Right atrium auricular region (tissue), 2 donors: Measurements from ENCODE around the gene POLR3A. TPM values are rescaled to one million over a fixed set of nuclear protein-coding genes. Genes with fewer than 3 reads are reported as not detected.

Experiments
- DNase-seq: peaks from one replicate; pipeline ENCODE4 v3.0.0-alpha.2; 2019; ENCODE audit warnings: low spot score
- H3K27ac ChIP-seq, 2 donors: fragments of 200-600 bp; sonication (generic); 1 replicate in 1 of 2; 2 replicates in 1 of 2; pipeline ENCODE4 v1.5.1; 2016 to 2019
- H3K27me3 ChIP-seq, 2 donors: fragments of 200-600 bp; sonication (generic); one replicate each; pipeline versions ENCODE4 v1.5.1 to v1.6.0; 2017 to 2019
- H3K36me3 ChIP-seq: fragments of 200-600 bp; sonication (generic); one replicate; pipeline ENCODE4 v1.5.1; 2016
- H3K4me1 ChIP-seq, 2 donors: fragments of 200-600 bp; sonication (generic); one replicate each; pipeline versions ENCODE4 v1.5.1 to v1.6.0; 2017 to 2019
- H3K4me3 ChIP-seq, 2 donors: fragments of 200-600 bp; sonication (generic); 1 replicate in 1 of 2; 2 replicates in 1 of 2; pipeline ENCODE4 v1.5.1; 2017 to 2019; ENCODE audit warnings: mild to moderate bottlenecking in 1 of 2, moderate library complexity in 1 of 2
- H3K9me3 ChIP-seq, 2 donors: fragments of 200-600 bp; sonication (generic); one replicate each; pipeline ENCODE4 v1.5.1; 2019
- CTCF ChIP-seq, 2 donors: fragments of 200-600 bp; sonication (generic); IDR thresholded peaks; one replicate each; pipeline ENCODE4 v1.5.1; 2019; ENCODE audit warnings: antibody characterized with exemption in 2 of 2
- total RNA-seq, 2 donors: library from RNA; depleted of rRNA; stranded (reverse); fragments of >200 nt; gene quantifications; one replicate each; pipeline ENCODE4 v1.1.0, GENCODE V29; 2016

POLR3A gene
- total RNA-seq, 2 donors from 2014 or later: 6.9 to 8.2 TPM

GRCh38 chr10:77939561-77940001 lies 89.7 kb downstream of the POLR3A start:
- Histone ChIP-seq H3K4me3 (no peak overlapping the region), H3K27me3 (no peaks in the 10 kb centered on the region), H3K4me1 (peaks cover 0 to 19% of the 10 kb centered on the region in 2 donors), H3K9me3 (no peaks in the 10 kb centered on the region), H3K27ac (no peak overlapping the region), H3K36me3 (no peaks in the 10 kb centered on the region)
- no peak for DNase-seq
- TF ChIP-seq CTCF (IDR thresholded peaks at IDR 0.05): no peak

GRCh38 chr10:77936697-77937567 lies 92.4 kb downstream of the POLR3A start:
- no peak for DNase-seq
- H3K27me3 ChIP-seq: no peaks in the 10 kb centered on the region
- H3K36me3 ChIP-seq: no peaks in the 10 kb centered on the region
- no peak for TF ChIP-seq CTCF (IDR thresholded peaks at IDR 0.05)
- H3K4me3 ChIP-seq: no peak overlapping the region
- no peak overlapping the region for H3K27ac ChIP-seq
- H3K4me1 ChIP-seq: peaks cover 0 to 9% of the 10 kb centered on the region in 2 donors
- no peaks in the 10 kb centered on the region for H3K9me3 ChIP-seq

GRCh38 chr10:77932016-77932715 lies 97.1 kb downstream of the POLR3A start:
- no peak for TF ChIP-seq CTCF (IDR thresholded peaks at IDR 0.05)
- Histone ChIP-seq H3K4me1 (peaks cover 0 to 5% of the 10 kb centered on the region in 2 donors), H3K27me3 (no peaks in the 10 kb centered on the region), H3K4me3 (no peak overlapping the region), H3K27ac (no peak overlapping the region), H3K36me3 (no peaks in the 10 kb centered on the region), H3K9me3 (no peaks in the 10 kb centered on the region)
- DNase-seq: no peak

GRCh38 chr10:77927402-77928246 lies 101.7 kb downstream of the POLR3A start:
- Histone ChIP-seq H3K27ac (peak overlapping the region; percentile 56 to 66), H3K4me1 (peaks cover 0 to 27% of the 10 kb centered on the region in 2 donors), H3K36me3 (no peaks in the 10 kb centered on the region), H3K4me3 (peak overlapping the region; percentile 77 to 78), H3K9me3 (no peaks in the 10 kb centered on the region), H3K27me3 (no peaks in the 10 kb centered on the region)
- DNase-seq: no peak
- TF ChIP-seq CTCF (IDR thresholded peaks at IDR 0.05): no peak

- peak within 1 kb of the TSS; percentile 70 to 81 for H3K27ac ChIP-seq
- peak within 1 kb of the TSS; percentile 77 to 78 for H3K4me3 ChIP-seq
- H3K9me3 ChIP-seq: no peaks in the 10 kb centered on the region
- peak; percentile 60 for DNase-seq
- no peaks in the 10 kb centered on the region for H3K36me3 ChIP-seq
- no peak for TF ChIP-seq CTCF (IDR thresholded peaks at IDR 0.05)
- peaks cover 0 to 27% of the 10 kb centered on the region in 2 donors for H3K4me1 ChIP-seq
- no peaks in the 10 kb centered on the region for H3K27me3 ChIP-seq
These were observed 102.5 kb downstream of the POLR3A start, which contains the start of gene DLG5 for GRCh38 chr10:77926566-77927401. Gene DLG5, minus strand, starts transcription at chr10:77926755. Its CDS starts 235 bp downstream, at chr10:77926520.
